M059J (cell line): Measurements from ENCODE around the gene LRP4. TPM values are rescaled to one million over a fixed set of nuclear protein-coding genes. Genes with fewer than 3 reads are reported as not detected.

ENCODE experiments used
- DNase-seq: peaks from one replicate; pipeline ENCODE4 v3.0.0-alpha.2; 2012; ENCODE audit warnings: low read depth
- total RNA-seq: library from RNA; depleted of rRNA; stranded (reverse); fragments of >200 nt; shearing (Covaris generic); gene quantifications from 2 replicates; pipeline ENCODE4 v1.2.3, GENCODE V29; 2014

Gene LRP4
- total RNA-seq, 1 experiment from 2014 or later, result 1.1 TPM

DNA sequence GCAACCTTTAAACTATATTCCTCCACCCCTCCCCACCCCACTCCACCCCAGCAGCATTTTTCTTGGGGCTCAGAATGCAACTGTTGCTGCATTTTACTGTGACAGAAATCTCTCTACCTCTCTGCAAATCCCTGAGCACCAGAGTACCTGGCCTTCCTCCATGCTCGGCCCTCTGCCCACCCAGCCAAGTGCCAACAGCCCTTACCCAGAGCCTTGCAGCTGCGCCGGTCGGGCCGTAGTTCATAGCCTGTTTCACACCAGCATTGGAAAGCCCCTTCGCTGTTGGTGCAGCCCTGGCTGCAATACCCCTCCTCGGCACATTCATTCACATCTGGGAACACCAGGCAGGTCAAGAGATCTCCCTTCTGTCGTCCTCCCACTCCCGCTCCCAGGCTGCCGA, 23.4 kb downstream of the LRP4 start:
- no peak for DNase-seq

GRCh38 chr11:46894506-46894905, 23.8 kb downstream of the LRP4 start:
- no peak for DNase-seq

DNA sequence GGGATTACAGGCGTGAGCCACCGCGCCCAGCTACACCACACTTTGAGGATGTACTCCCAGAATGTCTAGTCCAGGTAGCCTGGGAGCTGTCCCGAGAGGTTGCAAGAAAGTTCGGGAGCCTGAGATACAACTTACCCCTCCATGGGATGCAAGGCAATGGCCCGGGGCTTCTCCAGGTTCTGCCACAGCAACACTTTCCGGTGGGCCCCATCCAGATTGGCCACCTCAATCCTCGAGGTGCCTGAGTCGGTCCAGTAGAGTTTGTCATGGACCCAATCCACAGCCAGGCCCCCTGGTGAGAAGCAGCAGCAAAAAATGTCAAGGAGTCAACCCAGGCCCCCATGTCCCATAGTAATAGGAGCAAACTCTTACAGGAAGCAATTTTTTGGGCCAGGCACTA, 25.5 kb downstream of the LRP4 start:
- no peak for DNase-seq

DNA sequence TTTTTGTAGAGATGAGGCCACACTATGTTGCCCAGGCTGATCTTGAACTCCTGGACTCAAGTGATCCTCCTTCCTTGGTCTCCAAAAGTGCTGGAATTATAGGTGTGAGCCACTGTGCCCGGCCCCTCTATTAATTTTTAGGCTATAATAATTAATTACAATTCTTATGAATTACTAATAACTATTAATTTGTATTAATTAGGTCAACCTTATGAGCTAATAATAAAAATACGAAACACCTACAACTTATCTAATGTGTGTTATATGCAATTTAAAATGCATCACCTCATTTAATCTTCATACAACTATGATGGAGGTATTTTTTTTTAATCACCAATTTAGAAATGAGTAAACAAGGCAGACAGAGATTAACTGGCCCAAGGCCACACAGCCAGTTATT, 26.2 kb downstream of the LRP4 start:
- no peak for DNase-seq

- DNase-seq, result peak; percentile 45
Observed at GRCh38 chr11:46890665-46891064, 27.7 kb downstream of the LRP4 start.

DNA sequence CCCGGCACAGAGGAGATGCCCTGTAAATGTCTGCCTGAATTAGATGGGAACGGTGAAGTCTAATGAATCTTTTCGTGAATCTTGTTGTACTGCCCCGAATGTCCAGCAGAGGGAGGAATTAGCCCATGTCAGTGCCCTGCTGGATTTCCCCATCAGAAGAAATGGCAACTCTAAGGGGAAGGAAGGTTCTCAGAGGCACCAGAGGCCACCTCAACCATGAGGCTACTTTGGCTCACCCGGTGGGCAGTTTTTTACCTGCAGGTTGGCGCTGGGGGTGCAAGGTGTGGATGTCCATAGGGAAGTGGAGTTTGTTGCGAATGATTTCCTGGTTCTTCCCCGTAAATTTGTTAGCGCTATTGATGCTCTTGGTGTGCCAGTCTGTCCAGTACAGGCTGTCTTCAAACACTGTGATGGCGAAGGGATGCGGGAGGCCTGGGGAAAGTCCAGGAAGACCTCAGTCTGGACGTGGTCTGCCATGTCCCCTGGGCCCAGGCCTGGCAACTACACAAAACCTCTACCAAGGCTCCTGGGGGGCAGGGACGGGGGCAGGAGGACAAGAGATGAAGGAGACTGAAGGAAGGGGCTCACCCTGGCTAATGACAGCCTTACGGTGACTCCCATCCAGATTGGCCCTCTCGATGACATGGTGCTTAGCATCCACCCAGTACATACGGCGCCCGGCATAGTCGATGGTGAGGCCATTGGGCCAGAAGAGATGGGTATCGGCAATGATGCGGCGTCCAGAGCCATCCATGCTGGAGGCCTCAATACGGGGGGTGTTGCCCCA, 28.5 kb downstream of the LRP4 start:
- peak; percentile 74 for DNase-seq

GRCh38 chr11:46889251-46889650, 29.1 kb downstream of the LRP4 start:
- no peak for DNase-seq

- no peak for DNase-seq
Observed at GRCh38 chr11:46888636-46889035, 29.7 kb downstream of the LRP4 start.

DNA sequence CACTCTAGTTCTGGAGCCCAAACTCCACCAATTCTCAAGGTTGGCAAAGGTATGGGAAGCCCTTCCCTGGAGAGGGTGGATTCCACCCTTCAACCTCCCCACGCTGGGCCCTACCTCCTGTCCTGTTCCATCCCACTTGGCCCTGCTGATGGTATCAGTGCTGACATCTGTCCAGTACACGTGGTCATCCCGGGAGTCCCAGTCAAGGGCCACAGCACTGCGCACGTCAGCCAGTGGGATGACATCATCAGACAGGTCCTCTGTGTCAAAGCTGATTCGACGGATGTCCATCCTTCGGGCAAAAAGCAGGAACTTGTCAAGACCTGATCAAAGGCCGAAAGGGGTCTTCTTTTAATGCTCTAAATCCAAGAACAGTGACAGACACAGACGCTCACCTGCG, 32.1 kb downstream of the LRP4 start:
- DNase-seq, result no peak

GRCh38 chr11:46879056-46879585, 39.2 kb downstream of the LRP4 start:
- DNase-seq, result no peak

DNA sequence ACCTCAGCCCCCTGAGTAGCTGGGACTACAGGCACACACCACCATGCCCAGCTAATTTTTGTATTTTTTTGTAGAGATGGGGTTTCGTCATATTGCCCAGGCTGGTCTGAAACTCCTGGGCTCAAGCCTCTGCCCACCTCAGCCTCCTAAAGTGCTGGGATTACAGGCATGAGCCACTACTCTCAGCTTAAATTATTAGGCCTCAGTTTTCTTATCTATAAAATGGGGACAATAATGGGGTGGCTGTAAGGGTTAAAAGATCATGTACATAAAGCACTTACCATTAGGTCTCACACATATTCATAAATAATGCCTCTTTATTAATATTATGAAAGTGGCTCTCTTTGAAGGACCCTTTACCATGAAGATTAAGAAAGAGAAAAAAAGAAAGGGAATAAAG, 40.8 kb downstream of the LRP4 start:
- DNase-seq, result no peak

GRCh38 chr11:46876471-46876870, 41.9 kb downstream of the LRP4 start:
- no peak for DNase-seq

- DNase-seq, result no peak
Observed at GRCh38 chr11:46874586-46874985, 43.8 kb downstream of the LRP4 start.

DNA sequence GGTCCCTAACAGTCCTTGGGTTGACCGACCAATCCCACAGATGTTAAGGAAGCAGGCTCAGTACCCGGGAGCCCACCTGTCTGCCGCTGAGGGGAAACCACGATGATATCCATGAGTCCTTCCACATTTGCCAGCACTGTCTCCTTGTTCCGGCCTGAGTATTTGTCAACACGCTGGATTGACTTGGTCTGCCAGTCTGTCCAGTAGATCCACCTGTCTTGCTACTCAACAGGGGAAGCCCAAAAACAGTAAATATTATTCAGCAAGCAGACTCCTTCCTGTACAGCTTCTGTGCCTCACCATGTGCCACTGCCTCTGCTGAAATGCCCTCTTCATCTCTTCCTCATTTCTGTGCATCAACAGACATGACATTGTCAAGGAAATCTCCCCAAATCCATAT, 49.4 kb downstream of the LRP4 start:
- DNase-seq, result no peak

DNA sequence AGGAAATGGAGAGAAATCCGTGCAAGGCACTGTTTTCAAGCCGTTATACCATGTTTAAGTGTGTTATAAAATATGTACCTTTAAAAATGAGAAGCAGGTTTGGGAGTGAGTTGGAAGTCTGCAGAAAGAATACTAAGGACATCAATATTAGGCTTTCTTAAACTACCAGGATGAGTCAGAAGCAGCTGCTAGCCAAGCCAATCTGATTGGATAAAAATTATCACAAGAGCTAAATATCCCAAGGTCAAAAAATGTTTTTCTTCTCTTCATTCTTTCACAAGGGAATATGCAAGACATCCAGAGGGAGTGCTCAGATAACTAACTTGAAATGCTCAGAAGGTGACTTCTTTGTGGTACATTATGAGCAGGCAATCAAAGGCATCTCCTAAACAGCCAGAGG, 53.0 kb downstream of the LRP4 start:
- DNase-seq, result peak; percentile 18

GRCh38 chr11:46860218-46860617, 58.1 kb downstream of the LRP4 start:
- DNase-seq, result no peak

GRCh38 chr11:46858920-46859546, 59.3 kb downstream of the LRP4 start:
- no peak for DNase-seq

DNA sequence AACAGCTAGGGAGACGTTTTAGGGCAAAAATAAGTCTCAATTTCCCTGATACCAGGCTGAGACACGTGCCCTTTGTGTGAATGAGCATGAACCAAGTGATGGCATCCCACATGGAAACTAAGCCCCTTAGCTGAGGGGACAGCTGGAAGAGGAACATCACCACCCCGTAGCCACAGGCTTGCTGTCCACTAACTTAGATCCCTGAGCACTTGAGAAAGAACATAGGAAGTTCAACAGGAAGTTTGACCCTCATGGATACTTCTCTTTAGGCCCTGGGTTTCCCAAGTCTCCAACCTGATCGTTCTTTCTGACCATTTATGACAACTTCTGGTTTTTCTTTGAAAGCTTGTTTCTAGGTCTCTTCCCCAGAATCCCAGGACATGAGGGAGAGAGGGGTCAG, 60.7 kb downstream of the LRP4 start:
- no peak for DNase-seq

DNA sequence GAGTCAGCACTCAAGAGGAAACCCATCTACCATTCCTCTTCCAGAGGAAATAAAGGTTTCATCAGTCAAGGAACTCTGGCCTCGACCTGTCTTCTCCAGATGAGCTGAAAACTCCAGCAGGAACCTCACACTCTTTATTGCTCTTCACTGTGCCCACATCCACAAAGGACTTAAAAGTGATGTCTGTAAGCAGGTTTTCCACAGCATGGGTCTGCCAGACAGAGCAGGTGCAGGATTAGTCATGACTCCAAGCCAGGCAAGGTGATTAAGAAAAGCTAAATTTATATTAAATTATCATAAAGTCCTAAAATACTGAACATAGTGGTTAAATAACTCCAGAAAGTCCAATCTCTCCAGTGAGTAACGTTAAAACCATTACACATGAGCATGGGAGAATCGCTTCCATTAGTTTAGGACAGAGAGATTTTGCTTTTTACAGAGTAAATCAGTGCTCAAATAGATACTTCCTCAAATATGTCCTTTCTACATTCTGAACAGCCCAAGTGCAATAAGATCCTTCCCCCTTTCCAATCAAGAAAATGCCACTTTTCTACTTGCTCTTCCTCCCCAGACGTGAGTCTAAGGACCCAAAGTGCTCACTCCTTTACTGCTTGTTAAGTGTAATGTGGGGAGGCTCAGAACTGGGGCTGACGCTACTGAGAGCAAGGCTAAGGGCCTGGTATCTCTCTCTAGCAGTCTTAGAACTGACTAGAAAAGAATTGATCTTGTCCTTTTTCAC, 61.6 kb downstream of the LRP4 start:
- DNase-seq, result no peak

- DNase-seq, result no peak
Observed at GRCh38 chr11:46855863-46856262, 62.5 kb downstream of the LRP4 start.

DNA sequence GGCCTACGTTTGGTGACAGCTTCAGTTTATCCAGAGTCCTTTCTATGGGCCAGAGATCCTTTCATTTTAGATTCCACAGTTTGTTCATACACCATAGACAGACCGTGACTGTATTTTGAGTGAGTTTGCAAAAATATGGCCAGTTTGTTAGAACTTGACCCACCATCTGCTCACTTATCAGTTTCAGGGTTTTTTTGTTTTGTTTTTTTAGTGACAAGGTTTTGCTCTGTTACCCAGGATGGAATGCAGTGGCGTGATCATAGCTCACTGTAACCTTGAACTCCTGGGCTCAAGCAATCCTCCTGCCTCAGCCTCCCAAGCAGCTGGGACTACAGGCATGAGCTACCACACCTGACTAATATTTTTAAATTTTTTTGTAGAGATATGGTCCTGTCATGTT, 63.2 kb downstream of the LRP4 start:
- DNase-seq, result no peak

DNA sequence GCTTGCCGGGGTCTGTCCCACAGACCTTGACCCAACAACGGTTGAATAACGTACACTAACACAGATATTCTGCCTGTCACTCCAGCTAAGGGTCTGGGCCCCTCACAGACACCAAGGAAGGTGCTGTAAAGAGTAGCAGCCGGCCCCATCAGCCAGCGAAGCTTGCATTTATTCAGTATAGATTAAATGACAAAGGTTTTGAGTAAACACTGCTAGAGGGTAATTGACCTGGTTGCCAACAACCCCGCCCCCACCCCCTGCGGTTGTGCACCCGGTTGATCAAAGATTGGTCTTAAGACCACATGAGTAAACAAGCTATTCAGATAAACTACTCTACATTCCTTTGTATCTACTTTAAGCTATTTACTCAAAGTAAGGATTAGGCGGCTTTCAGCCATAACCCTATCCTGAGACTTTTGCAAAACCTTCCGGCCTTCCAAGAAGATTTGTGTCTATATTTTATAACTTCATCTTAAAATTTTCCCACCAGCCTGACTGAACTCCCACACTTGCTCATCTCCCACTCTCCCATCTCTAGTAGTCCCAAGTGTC, 67.4 kb downstream of the LRP4 start:
- no peak for DNase-seq
